Suprapubic skin (tissue), 4 donors: Measurements from ENCODE around the gene SFRP4.

Source experiments
- EP300 ChIP-seq: sonication (generic); formaldehyde crosslinking; IDR thresholded peaks from one replicate; pipeline ENCODE4 v1.6.1; 2017; ENCODE audit warnings: antibody characterized with exemption
- POLR2AphosphoS5 ChIP-seq, 3 donors: sonication (generic); formaldehyde crosslinking; IDR thresholded peaks; one replicate each; pipeline ENCODE4 v1.6.1; 2017; ENCODE audit warnings: antibody characterized with exemption in 3 of 3
- TF ChIP-seq, protein P1 (sequence below), 2 donors: fragments of 200-600 bp in 1 of 2; fragments of 450-650 bp in 1 of 2; sonication (generic) in 1 of 2; IDR thresholded peaks; one replicate each; pipeline ENCODE4 v1.5.1; 2016 to 2019; ENCODE audit warnings: antibody characterized with exemption in 2 of 2, mild to moderate bottlenecking in 1 of 2, moderate library complexity in 1 of 2

GRCh38 chr7:37924491-37925041 lies 7.9 kb upstream of the SFRP4 start:
- TF ChIP-seq, protein P1, sequence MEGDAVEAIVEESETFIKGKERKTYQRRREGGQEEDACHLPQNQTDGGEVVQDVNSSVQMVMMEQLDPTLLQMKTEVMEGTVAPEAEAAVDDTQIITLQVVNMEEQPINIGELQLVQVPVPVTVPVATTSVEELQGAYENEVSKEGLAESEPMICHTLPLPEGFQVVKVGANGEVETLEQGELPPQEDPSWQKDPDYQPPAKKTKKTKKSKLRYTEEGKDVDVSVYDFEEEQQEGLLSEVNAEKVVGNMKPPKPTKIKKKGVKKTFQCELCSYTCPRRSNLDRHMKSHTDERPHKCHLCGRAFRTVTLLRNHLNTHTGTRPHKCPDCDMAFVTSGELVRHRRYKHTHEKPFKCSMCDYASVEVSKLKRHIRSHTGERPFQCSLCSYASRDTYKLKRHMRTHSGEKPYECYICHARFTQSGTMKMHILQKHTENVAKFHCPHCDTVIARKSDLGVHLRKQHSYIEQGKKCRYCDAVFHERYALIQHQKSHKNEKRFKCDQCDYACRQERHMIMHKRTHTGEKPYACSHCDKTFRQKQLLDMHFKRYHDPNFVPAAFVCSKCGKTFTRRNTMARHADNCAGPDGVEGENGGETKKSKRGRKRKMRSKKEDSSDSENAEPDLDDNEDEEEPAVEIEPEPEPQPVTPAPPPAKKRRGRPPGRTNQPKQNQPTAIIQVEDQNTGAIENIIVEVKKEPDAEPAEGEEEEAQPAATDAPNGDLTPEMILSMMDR (IDR thresholded peaks at IDR 0.05), result no peak
- TF ChIP-seq EP300 (no peak), POLR2AphosphoS5 (IDR thresholded peaks at IDR 0.05) (no peak)
